ENCODE results near the gene SVIL. TPM values are rescaled to one million over a fixed set of nuclear protein-coding genes. Genes with fewer than 3 reads are reported as not detected.

The SVIL gene, protein sequence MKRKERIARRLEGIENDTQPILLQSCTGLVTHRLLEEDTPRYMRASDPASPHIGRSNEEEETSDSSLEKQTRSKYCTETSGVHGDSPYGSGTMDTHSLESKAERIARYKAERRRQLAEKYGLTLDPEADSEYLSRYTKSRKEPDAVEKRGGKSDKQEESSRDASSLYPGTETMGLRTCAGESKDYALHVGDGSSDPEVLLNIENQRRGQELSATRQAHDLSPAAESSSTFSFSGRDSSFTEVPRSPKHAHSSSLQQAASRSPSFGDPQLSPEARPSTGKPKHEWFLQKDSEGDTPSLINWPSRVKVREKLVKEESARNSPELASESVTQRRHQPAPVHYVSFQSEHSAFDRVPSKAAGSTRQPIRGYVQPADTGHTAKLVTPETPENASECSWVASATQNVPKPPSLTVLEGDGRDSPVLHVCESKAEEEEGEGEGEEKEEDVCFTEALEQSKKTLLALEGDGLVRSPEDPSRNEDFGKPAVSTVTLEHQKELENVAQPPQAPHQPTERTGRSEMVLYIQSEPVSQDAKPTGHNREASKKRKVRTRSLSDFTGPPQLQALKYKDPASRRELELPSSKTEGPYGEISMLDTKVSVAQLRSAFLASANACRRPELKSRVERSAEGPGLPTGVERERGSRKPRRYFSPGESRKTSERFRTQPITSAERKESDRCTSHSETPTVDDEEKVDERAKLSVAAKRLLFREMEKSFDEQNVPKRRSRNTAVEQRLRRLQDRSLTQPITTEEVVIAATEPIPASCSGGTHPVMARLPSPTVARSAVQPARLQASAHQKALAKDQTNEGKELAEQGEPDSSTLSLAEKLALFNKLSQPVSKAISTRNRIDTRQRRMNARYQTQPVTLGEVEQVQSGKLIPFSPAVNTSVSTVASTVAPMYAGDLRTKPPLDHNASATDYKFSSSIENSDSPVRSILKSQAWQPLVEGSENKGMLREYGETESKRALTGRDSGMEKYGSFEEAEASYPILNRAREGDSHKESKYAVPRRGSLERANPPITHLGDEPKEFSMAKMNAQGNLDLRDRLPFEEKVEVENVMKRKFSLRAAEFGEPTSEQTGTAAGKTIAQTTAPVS (N-terminal part only)
- total RNA-seq (11.5 TPM), polyA plus RNA-seq (25.8 TPM)
- long read RNA-seq, donor 1 = 0 reads
- long read RNA-seq, donor 2 = 0 reads
- long read RNA-seq, donor 3 = 0 reads
- long read RNA-seq, donor 4, partial matches to known transcripts = 0 of 1 reads
- long read RNA-seq, donor 4, other reads (novel, unspliced or antisense) = 0 of 1 reads
- long read RNA-seq, donor 5 = 0 reads
- long read RNA-seq, donor 6 = 0 reads
- long read RNA-seq, donor 7 = 0 reads
- long read RNA-seq, donor 8 = 0 reads
- long read RNA-seq, donor 9 = 0 reads
- long read RNA-seq, donor 10 = 0 reads

DNA sequence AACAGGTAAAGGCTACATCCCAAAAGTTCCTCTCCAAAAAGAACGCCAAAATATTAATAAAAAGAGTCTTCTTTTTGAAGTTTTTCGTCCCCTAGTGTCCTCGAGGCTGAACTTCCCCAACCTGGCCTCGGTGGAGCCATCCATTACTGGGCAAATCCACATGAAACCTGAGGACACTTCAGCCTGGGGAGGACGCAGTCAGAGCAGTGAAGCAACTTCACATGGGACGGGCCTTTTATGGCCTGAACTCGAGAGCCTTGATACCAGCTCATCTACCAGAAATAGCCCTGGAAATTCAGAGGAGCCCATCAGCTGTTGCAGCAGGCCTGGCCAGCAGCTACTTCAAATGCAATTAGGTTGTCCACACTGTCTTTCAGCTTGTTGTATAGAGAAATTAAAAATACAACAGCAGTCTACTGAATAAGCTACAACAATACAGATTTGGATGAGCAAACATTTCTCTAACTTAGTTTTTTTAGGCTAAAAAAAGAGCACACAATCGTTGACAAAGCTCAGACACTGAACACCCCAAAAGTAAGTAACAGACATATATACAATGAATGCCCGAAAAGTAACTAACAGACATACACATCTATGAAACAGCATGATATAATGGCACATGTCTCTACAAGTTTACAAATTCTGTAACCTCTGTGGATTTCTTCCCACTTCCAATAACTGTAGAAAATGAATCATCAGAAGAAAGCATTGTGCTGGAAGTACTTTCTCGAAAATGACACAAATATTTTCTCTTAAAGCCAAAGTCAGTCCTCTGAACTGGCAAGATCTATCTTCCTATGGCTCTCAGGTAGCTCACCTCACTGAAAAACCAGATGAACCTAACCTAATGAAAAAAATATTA, at the start of gene SVIL:
SVIL (minus strand) TSS at position 208 of the 862 bp plus-strand sequence. CDS start 79,913 bp downstream, outside the sequence.
- Histone ChIP-seq H3K36me3 (ENCODE audit: control insufficient read depth in 2 of 2, insufficient read depth in 2 of 2, low read length in 1 of 2) (no peaks in the 10 kb centered on the region), H3K4me3 (ENCODE audit: low read length in 2 of 2) (no peak within 1 kb of the TSS), H3K27ac (ENCODE audit: low read depth in 1 of 2, low read length in 1 of 2) (peak within 1 kb of the TSS; percentile 6 to 52), H3K4me1 (ENCODE audit: control insufficient read depth in 2 of 2, insufficient read depth in 2 of 2, low read length in 2 of 2) (peaks cover 0 to 7% of the 10 kb centered on the region in 2 donors), H3K9me3 (ENCODE audit: control insufficient read depth in 2 of 2, insufficient read depth in 1 of 2, low read length in 1 of 2) (no peaks in the 10 kb centered on the region), H3K27me3 (ENCODE audit: control insufficient read depth in 2 of 2, insufficient read depth in 1 of 2, low read length in 1 of 2) (no peaks in the 10 kb centered on the region)
- no peak for DNase-seq (ENCODE audit: low read depth in 6 of 9, low spot score in 9 of 9)
- WGBS = 96% methylated on average over 10 of the region's 10 CpGs

DNA sequence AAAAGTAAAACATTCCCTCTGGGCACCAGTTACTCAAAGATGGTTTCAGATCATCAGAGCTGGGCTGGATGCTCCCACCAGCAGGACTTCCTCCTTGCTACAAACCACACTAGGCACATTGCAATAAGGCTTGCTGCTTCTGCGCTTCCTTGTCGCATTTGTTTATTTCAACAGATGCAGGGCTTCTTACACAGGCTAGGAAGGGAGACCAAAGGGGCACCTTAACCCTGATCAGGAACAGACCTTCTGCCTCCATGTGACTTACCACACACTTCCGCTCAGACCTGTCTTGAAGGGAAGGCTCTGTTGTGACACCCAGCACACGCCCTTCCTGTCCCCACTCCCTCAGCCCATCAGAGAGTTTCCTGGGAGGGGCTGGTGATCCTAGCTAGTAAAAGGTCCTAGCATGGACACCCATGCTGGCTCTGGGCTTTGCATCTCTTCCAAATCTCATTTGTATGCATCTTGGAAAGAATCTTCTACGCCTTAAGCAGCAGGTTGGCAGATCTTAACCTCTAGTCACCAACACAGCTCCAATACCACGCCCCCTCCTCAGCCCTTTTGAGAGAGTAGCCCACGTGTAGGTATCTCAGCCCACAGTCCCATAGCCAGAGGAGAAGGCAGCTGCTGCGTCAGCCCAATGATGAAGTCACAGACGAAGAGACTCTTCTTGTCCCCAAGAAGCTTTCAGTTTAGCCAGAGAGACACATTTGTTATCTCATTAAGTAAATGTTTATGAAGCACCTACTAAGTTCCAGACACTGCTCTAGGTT, 47.1 kb upstream of the SVIL start:
- DNase-seq (ENCODE audit: low read depth in 6 of 9, low spot score in 9 of 9) = peak; percentile 29 to 83 (median 52)
- WGBS = 46% methylated on average over 9 of the region's 9 CpGs

DNA sequence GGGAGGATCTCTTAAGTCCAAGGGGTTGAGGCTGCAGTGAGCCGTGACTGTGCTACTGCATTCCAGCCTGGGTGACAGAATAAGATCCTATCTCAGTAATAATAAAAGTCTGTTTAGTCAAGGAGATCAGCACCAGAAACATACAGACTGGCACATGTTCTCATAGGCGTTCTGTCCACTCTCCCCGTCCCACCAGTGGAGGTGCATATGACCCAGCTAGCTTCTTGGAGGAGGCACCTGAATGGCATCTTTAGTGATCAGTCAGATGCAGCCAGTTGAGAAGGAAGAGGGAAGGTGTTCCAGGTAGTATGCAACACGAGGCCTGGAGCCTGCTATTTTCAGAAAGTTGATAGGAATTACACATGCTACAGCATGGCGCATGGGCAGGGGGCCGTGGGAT, 45.3 kb upstream of the SVIL start:
- H3K27ac ChIP-seq (ENCODE audit: low read depth in 1 of 2, low read length in 1 of 2) = no peak overlapping the region
- H3K27me3 ChIP-seq (ENCODE audit: control insufficient read depth in 2 of 2, insufficient read depth in 1 of 2, low read length in 1 of 2) = no peaks in the 10 kb centered on the region
- H3K4me3 ChIP-seq (ENCODE audit: low read length in 2 of 2) = no peak overlapping the region
- H3K4me1 ChIP-seq (ENCODE audit: control insufficient read depth in 2 of 2, insufficient read depth in 2 of 2, low read length in 2 of 2) = peaks cover 9 to 20% of the 10 kb centered on the region in 2 donors
- WGBS = 96% methylated on average over 6 of the region's 6 CpGs
- no peaks in the 10 kb centered on the region for H3K36me3 ChIP-seq (ENCODE audit: control insufficient read depth in 2 of 2, insufficient read depth in 2 of 2, low read length in 1 of 2)
- peaks cover 0 to 17% of the 10 kb centered on the region in 2 donors for H3K9me3 ChIP-seq (ENCODE audit: control insufficient read depth in 2 of 2, insufficient read depth in 1 of 2, low read length in 1 of 2)
- DNase-seq (ENCODE audit: low read depth in 6 of 9, low spot score in 9 of 9) = no peak

More for the DNA sequence above, 47.1 kb upstream of the SVIL start:
- peak overlapping the region; percentile 27 to 56 for H3K27ac ChIP-seq (ENCODE audit: low read depth in 1 of 2, low read length in 1 of 2)
- peaks cover 0 to 7% of the 10 kb centered on the region in 2 donors for H3K9me3 ChIP-seq (ENCODE audit: control insufficient read depth in 2 of 2, insufficient read depth in 1 of 2, low read length in 1 of 2)
- no peaks in the 10 kb centered on the region for H3K36me3 ChIP-seq (ENCODE audit: control insufficient read depth in 2 of 2, insufficient read depth in 2 of 2, low read length in 1 of 2)
- H3K4me1 ChIP-seq (ENCODE audit: control insufficient read depth in 2 of 2, insufficient read depth in 2 of 2, low read length in 2 of 2) = peaks cover 9 to 20% of the 10 kb centered on the region in 2 donors
- no peak overlapping the region for H3K4me3 ChIP-seq (ENCODE audit: low read length in 2 of 2)
- H3K27me3 ChIP-seq (ENCODE audit: control insufficient read depth in 2 of 2, insufficient read depth in 1 of 2, low read length in 1 of 2) = no peaks in the 10 kb centered on the region

DNA sequence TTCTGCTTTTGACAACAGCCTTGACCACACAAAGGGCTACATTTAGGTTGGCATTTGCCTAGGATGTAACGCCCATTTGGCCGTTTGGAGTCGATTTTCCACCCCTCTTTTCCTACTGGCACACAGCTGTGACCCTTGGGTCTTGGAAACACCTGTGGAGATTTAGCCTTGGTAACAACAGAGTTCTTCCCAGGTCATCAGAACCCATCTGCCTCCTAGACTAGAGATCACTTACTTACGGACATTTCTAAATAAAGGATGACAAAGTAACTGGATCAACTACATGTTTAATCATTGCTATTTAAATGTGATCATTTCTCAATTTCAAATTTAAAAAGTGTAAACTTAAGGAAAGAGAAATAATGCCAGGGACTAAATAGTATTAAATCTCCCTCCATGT, 42.0 kb upstream of the SVIL start:
- Histone ChIP-seq H3K36me3 (ENCODE audit: control insufficient read depth in 2 of 2, insufficient read depth in 2 of 2, low read length in 1 of 2) (peaks cover 0 to 4% of the 10 kb centered on the region in 2 donors), H3K9me3 (ENCODE audit: control insufficient read depth in 2 of 2, insufficient read depth in 1 of 2, low read length in 1 of 2) (peaks cover 0 to 24% of the 10 kb centered on the region in 2 donors), H3K27ac (ENCODE audit: low read depth in 1 of 2, low read length in 1 of 2) (no peak overlapping the region), H3K27me3 (ENCODE audit: control insufficient read depth in 2 of 2, insufficient read depth in 1 of 2, low read length in 1 of 2) (no peaks in the 10 kb centered on the region), H3K4me3 (ENCODE audit: low read length in 2 of 2) (no peak overlapping the region), H3K4me1 (ENCODE audit: control insufficient read depth in 2 of 2, insufficient read depth in 2 of 2, low read length in 2 of 2) (peaks cover 9 to 15% of the 10 kb centered on the region in 2 donors)
- DNase-seq (ENCODE audit: low read depth in 6 of 9, low spot score in 9 of 9) = no peak
- WGBS = 98% methylated on average over 4 of the region's 4 CpGs

DNA sequence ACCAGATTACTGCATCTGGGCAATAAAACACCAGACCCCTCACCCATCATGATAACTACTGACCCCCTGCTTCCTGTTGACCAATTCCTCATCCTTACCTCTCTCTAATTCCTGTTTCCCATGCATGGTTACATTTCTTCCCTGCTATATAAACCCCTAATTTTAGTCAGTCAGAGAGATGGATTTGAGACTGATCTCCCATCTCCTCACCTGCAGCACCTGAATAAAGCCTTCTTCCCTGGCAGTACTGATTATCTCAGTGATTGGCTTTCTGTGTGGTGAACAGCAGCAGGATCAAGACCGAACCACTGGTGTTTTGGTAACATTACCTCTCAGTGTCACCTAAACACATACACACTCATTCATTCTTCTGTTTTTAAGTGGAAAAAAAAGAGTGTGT, 41.2 kb upstream of the SVIL start:
- peaks cover 3 to 8% of the 10 kb centered on the region in 2 donors for H3K4me1 ChIP-seq (ENCODE audit: control insufficient read depth in 2 of 2, insufficient read depth in 2 of 2, low read length in 2 of 2)
- H3K4me3 ChIP-seq (ENCODE audit: low read length in 2 of 2) = no peak overlapping the region
- peaks cover 0 to 24% of the 10 kb centered on the region in 2 donors for H3K9me3 ChIP-seq (ENCODE audit: control insufficient read depth in 2 of 2, insufficient read depth in 1 of 2, low read length in 1 of 2)
- no peak for DNase-seq (ENCODE audit: low read depth in 6 of 9, low spot score in 9 of 9)
- no peak overlapping the region for H3K27ac ChIP-seq (ENCODE audit: low read depth in 1 of 2, low read length in 1 of 2)
- H3K27me3 ChIP-seq (ENCODE audit: control insufficient read depth in 2 of 2, insufficient read depth in 1 of 2, low read length in 1 of 2) = no peaks in the 10 kb centered on the region
- WGBS = 98% methylated on average over 1 of the region's 1 CpG
- H3K36me3 ChIP-seq (ENCODE audit: control insufficient read depth in 2 of 2, insufficient read depth in 2 of 2, low read length in 1 of 2) = peaks cover 0 to 4% of the 10 kb centered on the region in 2 donors

DNA sequence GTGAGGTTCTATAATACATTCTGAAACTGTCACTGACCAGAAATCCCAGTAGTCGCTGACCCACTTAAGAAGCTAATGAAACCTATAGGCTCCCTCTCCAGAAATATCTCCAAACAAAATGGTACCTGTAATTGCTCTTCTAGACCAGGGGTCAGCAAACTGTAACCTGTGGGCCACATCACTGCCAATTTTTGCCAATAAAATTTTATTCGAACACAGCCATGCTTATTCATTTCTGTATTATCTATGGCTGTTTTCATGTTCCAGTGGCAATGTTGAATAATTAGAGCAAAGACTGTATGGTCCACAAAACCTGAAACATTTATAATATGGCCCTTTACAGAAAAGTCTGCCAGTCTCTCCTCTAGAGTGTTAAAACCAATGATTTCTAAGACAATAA, 37.2 kb upstream of the SVIL start:
- 100% methylated on average over 2 of the region's 2 CpGs for WGBS
- H3K4me1 ChIP-seq (ENCODE audit: control insufficient read depth in 2 of 2, insufficient read depth in 2 of 2, low read length in 2 of 2) = no peaks in the 10 kb centered on the region
- DNase-seq (ENCODE audit: low read depth in 6 of 9, low spot score in 9 of 9) = no peak
- H3K36me3 ChIP-seq (ENCODE audit: control insufficient read depth in 2 of 2, insufficient read depth in 2 of 2, low read length in 1 of 2) = peaks cover 0 to 4% of the 10 kb centered on the region in 2 donors
- no peak overlapping the region for H3K27ac ChIP-seq (ENCODE audit: low read depth in 1 of 2, low read length in 1 of 2)
- H3K9me3 ChIP-seq (ENCODE audit: control insufficient read depth in 2 of 2, insufficient read depth in 1 of 2, low read length in 1 of 2) = peaks cover 0 to 17% of the 10 kb centered on the region in 2 donors
- H3K27me3 ChIP-seq (ENCODE audit: control insufficient read depth in 2 of 2, insufficient read depth in 1 of 2, low read length in 1 of 2) = no peaks in the 10 kb centered on the region
- no peak overlapping the region for H3K4me3 ChIP-seq (ENCODE audit: low read length in 2 of 2)

DNA sequence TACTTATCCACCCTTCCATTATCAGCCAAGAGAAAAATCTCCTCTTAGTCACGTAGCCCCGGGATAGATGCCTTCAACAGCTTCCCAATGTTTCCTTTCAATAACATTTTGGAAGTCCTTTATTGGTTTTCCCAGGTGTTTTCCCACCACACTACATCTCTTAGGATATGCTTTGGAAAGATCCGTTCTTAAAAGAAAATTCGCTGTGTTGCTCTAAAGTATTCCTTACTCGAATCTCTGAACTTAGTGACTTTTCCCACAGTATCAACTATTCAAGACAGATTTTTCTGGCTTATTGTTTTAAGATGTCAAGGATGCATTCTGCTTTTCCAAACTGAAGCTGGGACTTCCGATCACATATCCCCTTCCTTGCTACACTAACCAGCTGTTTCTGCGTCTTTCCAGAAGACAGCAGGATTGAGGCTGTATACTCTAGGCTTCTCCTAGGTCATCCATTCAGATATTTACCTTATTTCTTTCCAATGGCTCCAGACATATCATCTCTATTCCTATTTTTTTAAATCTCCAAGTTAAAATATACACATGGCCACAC, 36.5 kb upstream of the SVIL start:
- Histone ChIP-seq H3K4me1 (ENCODE audit: control insufficient read depth in 2 of 2, insufficient read depth in 2 of 2, low read length in 2 of 2) (no peaks in the 10 kb centered on the region), H3K4me3 (ENCODE audit: low read length in 2 of 2) (no peak overlapping the region), H3K27me3 (ENCODE audit: control insufficient read depth in 2 of 2, insufficient read depth in 1 of 2, low read length in 1 of 2) (no peaks in the 10 kb centered on the region), H3K27ac (ENCODE audit: low read depth in 1 of 2, low read length in 1 of 2) (no peak overlapping the region), H3K9me3 (ENCODE audit: control insufficient read depth in 2 of 2, insufficient read depth in 1 of 2, low read length in 1 of 2) (peaks cover 0 to 12% of the 10 kb centered on the region in 2 donors), H3K36me3 (ENCODE audit: control insufficient read depth in 2 of 2, insufficient read depth in 2 of 2, low read length in 1 of 2) (peaks cover 0 to 4% of the 10 kb centered on the region in 2 donors)
- DNase-seq (ENCODE audit: low read depth in 6 of 9, low spot score in 9 of 9) = no peak
- WGBS = 97% methylated on average over 7 of the region's 7 CpGs

Data from thymus (tissue), 14 donors.